Activated naive CD4-positive, alpha-beta T cell treated with anti-CD3 and anti-CD28 coated beads, Interleukin-2, amount 50 U/mL, for 72 hours (primary cell): ENCODE data around the gene ASTN2. TPM values are rescaled to one million over a fixed set of nuclear protein-coding genes. Genes with fewer than 3 reads are reported as not detected.

ENCODE experiments used
- ATAC-seq, 2 donors: fragments of 150-1000 bp; cut with Tn5 transposase; 2 replicates each; pipeline ENCODE4 v1.10.0; 2021; ENCODE audit warnings: mild to moderate bottlenecking in 2 of 2, moderate library complexity in 2 of 2
- DNase-seq, 2 donors: peaks; one replicate each; pipeline ENCODE4 v3.0.0; 2021 to 2022; ENCODE audit warnings: low spot score in 2 of 2
- H3K27ac Mint-ChIP-seq, 2 donors: one replicate each; pipeline ENCODE4 v1.8.0; 2022; ENCODE audit warnings: mild to moderate bottlenecking in 2 of 2, mixed read lengths in 2 of 2
- H3K36me3 Mint-ChIP-seq, 2 donors: one replicate each; pipeline ENCODE4 v1.8.0; 2022; ENCODE audit warnings: mixed read lengths in 2 of 2
- H3K9me3 Mint-ChIP-seq, 2 donors: one replicate each; pipeline ENCODE4 v1.8.0; 2022; ENCODE audit warnings: mixed read lengths in 2 of 2
- total RNA-seq, 2 donors: library from RNA; stranded (reverse); gene quantifications; one replicate each; pipeline ENCODE4 v1.2.3, GENCODE V29; 2022

The ASTN2 gene
- total RNA-seq, 2 donors from 2014 or later: 4.5 to 5.4 TPM

DNA sequence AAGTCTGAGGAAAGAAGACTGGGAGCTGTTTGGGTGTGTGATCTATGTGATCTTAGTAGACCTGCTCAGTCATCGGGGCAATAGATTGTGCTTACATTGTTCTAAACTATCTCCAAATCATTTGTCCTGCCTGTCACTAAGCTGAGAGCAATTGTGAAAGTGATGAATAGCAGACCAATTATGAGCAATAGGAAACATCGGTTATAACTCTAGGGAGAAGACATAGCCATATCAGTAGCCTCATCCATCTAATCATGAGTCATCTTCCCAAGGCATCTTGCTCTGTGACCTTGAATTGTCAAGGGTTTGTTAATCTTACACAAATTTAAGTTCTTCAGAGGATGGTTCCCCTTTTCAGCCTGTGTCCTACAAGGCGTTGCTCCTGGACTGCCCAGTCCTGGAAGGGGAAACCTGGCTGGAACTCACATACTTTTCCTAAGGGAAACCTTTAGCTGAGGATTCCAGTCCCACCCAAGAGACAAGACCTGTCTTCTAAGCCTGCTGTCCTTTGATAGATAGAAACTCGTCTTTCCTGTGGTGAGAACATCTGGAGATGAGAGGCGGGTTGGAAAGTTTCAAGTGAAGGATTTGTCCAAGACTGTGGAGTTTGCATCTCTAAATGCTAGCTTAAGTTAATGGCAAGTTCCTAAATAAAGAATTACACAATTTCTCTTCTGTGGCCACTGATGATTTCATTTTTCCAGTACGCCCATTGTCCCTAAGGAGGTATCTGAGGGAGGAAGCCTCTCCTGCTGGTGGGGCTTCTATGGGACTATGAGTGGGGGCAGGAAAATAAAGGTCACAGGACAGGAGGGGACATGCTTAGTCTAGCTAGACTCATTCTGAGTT lies 781.6 kb downstream of the ASTN2 start:
- DNase-seq: no peak

DNA sequence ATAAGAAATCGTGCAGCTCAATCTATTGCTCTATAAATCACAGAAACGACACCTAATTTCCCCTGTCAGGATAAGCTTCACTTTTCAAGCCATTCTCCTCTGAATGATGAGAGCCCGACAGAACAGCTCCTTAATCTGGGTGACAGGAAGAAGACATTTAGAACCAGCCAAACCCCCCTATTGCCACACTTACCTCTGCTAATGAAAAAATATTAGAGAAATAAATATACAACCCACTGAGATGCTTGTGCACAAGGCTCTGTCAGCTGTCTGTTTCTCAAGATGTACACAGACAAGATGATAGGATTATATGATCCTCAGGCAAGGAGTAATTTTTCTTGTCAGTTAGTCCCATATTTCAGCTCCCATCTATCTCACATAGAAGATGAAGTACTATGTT lies 785.2 kb downstream of the ASTN2 start:
- DNase-seq (no peak), ATAC-seq (no peak)
- H3K9me3 Mint-ChIP-seq: no peaks in the 10 kb centered on the region
- no peaks in the 10 kb centered on the region for H3K36me3 Mint-ChIP-seq
- H3K27ac Mint-ChIP-seq: no peak overlapping the region

More for the DNA sequence above, 781.6 kb downstream of the ASTN2 start:
- Mint-ChIP-seq H3K9me3 (no peaks in the 10 kb centered on the region), H3K27ac (no peak overlapping the region), H3K36me3 (peaks cover 0 to 10% of the 10 kb centered on the region in 2 donors)
- peak; percentile 63 to 74 for ATAC-seq

DNA sequence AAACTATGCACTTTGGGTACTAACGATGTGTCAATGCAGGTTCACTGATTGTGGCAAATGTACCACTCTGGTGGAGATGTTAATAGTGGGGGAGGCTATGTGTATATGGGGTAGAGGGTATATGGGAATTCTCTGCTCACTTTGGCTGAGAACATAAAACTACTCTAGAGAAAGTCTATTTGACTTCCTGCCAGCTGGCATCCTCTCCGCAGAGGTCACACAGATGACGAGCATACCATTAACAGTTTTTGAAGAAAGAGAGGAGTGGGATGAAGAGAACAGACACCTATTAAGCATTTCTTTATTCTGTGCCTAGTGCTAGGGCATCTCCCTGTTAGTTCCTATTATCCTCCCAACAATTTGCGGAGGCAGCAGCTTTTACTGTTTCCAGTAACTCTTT lies 786.1 kb downstream of the ASTN2 start:
- no peak overlapping the region for H3K27ac Mint-ChIP-seq
- DNase-seq (no peak), ATAC-seq (no peak)
- H3K36me3 Mint-ChIP-seq: no peaks in the 10 kb centered on the region
- no peaks in the 10 kb centered on the region for H3K9me3 Mint-ChIP-seq

DNA sequence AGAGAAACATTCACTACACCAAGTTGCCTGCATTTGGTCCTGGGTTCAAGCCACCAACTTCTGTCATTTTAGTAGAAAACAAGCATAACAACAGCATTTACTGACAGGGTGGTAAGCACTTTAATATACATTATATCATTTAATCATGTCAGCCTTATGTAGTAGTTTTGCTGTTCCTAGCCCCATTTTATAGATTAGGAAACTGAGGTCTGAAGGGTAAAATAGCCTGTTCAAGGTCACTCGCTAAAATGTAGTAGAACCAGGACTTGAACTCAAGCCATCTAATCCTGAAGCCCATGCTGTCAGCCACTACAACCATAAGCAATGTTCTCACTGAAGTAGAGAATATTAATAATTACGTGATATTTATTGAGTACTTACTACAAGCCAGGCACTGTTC lies 787.4 kb downstream of the ASTN2 start:
- Mint-ChIP-seq H3K27ac (no peak overlapping the region), H3K9me3 (no peaks in the 10 kb centered on the region)
- DNase-seq: no peak

DNA sequence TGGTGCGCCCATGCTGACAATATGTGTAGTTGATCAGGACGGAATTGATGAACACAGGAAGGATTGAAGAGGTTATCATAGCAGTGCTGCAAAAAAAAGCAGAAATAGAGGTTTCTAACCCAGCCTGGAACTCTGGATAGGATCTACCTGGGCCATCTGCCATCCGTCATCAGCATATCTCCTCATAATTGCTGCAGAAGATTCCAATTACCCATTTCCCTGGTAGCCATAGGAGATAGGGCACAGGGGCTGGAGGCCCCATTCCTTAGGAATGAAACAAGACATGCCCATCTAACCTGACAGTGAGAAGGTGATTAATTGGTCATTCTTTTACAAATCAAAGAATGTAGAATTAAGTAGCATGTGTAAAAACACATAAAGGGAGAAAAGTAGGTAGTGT lies 788.1 kb downstream of the ASTN2 start:
- H3K9me3 Mint-ChIP-seq: no peaks in the 10 kb centered on the region
- H3K36me3 Mint-ChIP-seq: no peaks in the 10 kb centered on the region

More for the DNA sequence above, 787.4 kb downstream of the ASTN2 start:
- H3K36me3 Mint-ChIP-seq: no peaks in the 10 kb centered on the region
- no peak for ATAC-seq

DNA sequence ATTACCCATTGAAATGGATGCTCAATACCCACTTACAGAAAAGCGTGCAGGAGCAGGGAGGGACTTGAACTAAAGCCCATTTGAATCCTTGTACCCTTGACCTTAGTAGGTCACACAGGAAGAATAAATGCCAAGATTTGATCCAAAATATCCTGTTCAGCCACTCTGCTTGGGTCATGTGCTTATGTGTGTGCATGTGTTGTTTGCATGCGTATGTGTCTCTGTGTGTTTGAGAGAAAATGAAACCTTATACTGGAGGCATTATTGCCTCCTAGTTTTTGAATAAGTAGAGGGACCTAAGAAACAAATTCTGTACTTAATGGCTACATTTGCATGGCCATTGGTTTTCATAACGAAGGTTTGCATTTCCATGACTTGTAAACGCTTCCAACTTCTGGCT lies 791.1 kb downstream of the ASTN2 start:
- Mint-ChIP-seq H3K27ac (no peak overlapping the region), H3K9me3 (no peaks in the 10 kb centered on the region), H3K36me3 (no peaks in the 10 kb centered on the region)
- ATAC-seq (no peak), DNase-seq (no peak)

More for the DNA sequence above, 788.1 kb downstream of the ASTN2 start:
- DNase-seq: no peak
- H3K27ac Mint-ChIP-seq: no peak overlapping the region
- no peak for ATAC-seq

DNA sequence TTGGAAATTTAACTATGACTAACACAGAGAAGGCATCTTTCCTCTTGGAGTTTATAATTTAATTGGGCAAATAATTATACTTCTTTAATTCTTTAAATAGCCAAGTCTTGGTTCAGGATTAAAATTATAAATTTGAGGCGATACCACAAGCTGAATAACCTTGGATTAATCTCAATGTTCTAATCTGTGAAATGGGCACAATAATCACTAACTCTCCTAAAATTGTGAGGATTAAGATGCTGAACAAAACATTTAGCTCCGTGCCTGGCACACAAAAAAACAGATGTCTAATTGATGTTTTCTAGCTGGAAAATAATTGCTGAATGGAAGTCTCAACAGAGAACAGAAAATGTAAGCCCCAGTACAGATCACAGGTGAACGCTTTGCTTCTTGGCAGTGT lies 797.5 kb downstream of the ASTN2 start:
- DNase-seq (no peak), ATAC-seq (no peak)
- H3K9me3 Mint-ChIP-seq: peaks cover 0 to 3% of the 10 kb centered on the region in 2 donors
- H3K36me3 Mint-ChIP-seq: peaks cover 24 to 30% of the 10 kb centered on the region in 2 donors
- H3K27ac Mint-ChIP-seq: no peak overlapping the region

DNA sequence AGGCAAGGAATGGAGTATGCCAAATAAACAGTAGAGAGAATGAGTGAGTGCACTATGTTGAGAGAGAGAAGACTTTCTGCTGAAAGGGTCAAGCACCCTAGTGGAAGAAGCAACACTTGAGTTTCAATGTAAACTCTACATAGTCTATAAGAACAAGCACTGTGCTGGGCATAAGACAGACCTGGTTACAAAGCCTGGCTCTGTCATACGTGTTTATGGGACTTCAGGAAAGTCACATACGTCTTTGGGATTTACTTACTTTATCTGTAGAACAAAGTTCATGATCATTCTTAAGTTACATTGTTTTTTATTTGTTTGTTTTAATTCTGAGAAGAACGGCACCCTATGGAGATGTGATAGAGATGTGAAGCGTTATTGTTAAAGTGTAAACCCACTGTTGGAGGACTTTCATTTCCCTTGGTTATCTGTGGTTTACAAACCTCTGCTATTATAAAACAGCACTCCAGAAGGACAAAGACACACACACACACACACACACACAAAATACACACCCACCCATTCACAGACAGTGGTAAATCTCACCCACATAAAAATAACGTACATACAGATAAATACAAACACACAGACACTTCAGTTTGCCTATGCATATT lies 798.4 kb downstream of the ASTN2 start:
- ATAC-seq (no peak), DNase-seq (no peak)
- peaks cover 29 to 34% of the 10 kb centered on the region in 2 donors for H3K36me3 Mint-ChIP-seq
- peaks cover 0 to 7% of the 10 kb centered on the region in 2 donors for H3K9me3 Mint-ChIP-seq
- H3K27ac Mint-ChIP-seq: no peak overlapping the region

DNA sequence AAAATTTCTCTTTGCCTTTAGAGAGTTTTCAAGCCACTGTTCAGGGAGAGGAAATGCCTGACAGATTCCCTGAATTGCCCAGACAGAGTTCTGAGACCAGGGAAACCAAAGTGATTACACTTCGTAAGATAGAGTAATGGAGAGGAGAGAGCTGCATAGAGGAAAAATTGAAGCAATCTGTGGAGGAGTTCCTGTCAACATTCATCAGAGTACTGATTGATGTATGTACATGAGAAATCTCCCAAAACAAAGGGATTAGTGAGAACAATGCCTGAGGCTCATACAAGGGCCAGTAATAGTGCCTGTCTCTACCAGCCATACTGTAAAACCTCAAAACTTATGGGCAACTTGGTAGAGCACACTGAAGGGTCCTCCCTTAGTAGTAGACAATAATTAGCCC lies 806.8 kb downstream of the ASTN2 start:
- H3K27ac Mint-ChIP-seq: no peak overlapping the region
- ATAC-seq (no peak), DNase-seq (no peak)
- peaks cover 0 to 7% of the 10 kb centered on the region in 2 donors for H3K9me3 Mint-ChIP-seq
- peaks cover 12 to 29% of the 10 kb centered on the region in 2 donors for H3K36me3 Mint-ChIP-seq

DNA sequence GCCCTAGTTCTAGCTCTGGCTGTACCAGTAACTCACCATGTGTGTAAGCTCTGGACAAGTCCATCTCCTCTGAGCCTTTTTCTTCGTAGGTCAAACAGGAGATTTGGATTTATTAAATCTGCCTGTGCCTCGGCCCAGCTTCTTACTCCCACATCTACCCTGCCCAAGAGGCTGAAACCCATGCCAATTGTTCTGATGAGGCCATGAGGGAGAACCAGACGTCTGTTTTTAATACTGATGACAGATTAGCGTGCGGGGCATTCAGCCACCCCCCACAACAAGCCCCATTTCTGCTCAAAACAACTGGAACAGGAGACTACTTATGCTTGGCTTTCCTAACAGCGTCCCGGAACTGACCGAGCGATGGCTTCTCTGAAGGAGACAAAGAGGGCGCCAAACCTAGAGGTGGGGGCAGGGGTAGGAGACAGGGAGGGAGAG lies 808.9 kb downstream of the ASTN2 start:
- H3K27ac Mint-ChIP-seq: no peak overlapping the region
- peaks cover 0 to 17% of the 10 kb centered on the region in 2 donors for H3K36me3 Mint-ChIP-seq
- no peaks in the 10 kb centered on the region for H3K9me3 Mint-ChIP-seq
- DNase-seq (no peak), ATAC-seq (no peak)

DNA sequence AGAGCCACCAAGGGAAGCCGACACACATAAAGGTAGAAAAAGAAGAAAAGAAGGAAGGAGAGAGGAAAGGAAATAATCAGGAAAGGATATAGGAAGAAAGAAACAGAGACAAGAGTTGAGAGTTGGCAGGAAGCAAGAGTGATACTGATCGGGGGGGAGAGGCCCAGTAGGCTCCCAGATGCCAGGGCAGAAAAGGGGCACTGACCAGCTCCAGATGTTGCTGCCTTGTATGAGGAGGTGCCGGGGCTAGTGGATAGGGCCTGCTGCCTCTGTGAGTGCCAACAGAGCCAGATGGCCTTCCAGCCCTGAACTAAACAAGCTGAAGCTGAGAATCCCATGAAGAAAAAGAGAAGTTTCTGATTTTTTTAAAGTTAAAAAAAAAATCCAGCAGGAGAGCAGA lies 809.8 kb downstream of the ASTN2 start:
- Mint-ChIP-seq H3K9me3 (no peaks in the 10 kb centered on the region), H3K36me3 (peaks cover 0 to 17% of the 10 kb centered on the region in 2 donors), H3K27ac (no peak overlapping the region)
- DNase-seq (no peak), ATAC-seq (no peak)

DNA sequence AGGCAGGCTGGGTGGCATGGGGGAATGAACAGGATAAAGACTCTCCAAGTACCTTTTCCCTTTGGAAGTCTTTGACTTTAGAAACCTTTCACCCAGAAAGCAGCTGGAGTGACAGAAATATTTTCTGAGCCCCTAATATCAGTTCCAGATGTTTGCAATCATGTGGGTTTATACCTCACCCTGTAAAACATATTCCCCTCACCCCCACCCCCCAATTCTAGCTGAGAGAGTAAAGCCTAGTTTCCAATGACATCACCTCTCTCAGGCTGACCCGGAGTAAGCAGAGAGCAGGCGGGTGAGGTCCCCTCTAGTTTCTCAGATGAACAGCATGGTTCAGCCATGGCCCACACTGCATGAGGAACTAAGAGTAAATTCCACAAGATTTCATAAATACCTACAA lies 810.6 kb downstream of the ASTN2 start:
- peaks cover 0 to 17% of the 10 kb centered on the region in 2 donors for H3K36me3 Mint-ChIP-seq
- no peak overlapping the region for H3K27ac Mint-ChIP-seq
- DNase-seq (no peak), ATAC-seq (no peak)
- H3K9me3 Mint-ChIP-seq: no peaks in the 10 kb centered on the region

DNA sequence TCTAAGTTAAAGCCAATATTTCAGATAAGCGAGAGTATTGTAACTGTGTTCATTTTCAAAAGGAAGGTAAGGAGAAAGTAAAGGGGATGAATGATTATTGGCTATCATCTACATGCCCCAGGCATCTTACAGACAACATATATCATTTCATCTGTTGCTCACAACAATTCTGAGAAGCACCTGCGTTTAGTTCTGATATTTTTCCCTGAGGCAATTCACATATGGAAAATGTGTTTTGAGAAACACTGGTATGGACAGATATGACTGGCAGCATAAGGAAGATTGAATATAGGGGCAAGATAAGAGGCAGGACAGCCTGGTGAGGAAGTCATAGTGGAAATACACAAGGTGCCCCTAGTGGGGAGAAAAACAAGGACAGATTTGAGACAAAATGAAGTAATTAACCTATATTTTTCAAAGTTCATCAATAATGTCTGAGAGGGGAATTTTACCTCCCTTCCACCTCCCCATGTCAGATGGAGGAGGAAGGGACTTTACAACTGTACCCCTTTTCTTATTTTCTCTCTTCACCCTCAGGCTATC lies 815.4 kb downstream of the ASTN2 start:
- H3K9me3 Mint-ChIP-seq: no peaks in the 10 kb centered on the region
- no peak overlapping the region for H3K27ac Mint-ChIP-seq
- DNase-seq (no peak), ATAC-seq (no peak)
- H3K36me3 Mint-ChIP-seq: no peaks in the 10 kb centered on the region

DNA sequence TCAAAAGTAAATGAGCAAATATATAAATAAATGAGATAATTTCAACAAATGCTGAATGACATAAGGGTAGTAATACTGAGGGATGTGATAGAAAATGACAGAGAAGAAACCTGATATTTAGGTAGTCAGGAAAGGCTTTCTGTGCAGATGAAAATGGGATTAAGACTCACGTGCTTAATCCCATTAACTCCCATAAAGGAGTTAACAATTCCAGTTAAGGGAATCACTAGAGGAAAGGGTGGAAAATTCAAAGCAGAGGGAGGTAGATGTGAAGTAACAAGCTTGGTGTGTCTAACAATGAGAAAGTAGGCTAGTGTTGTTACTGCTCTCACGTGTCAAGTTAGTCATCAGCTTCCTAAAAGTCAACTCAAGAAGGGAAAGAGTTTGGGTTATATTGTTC lies 818.2 kb downstream of the ASTN2 start:
- H3K9me3 Mint-ChIP-seq: no peaks in the 10 kb centered on the region
- no peak for ATAC-seq
- DNase-seq: no peak
- H3K27ac Mint-ChIP-seq: no peak overlapping the region
- H3K36me3 Mint-ChIP-seq: peaks cover 0 to 4% of the 10 kb centered on the region in 2 donors

DNA sequence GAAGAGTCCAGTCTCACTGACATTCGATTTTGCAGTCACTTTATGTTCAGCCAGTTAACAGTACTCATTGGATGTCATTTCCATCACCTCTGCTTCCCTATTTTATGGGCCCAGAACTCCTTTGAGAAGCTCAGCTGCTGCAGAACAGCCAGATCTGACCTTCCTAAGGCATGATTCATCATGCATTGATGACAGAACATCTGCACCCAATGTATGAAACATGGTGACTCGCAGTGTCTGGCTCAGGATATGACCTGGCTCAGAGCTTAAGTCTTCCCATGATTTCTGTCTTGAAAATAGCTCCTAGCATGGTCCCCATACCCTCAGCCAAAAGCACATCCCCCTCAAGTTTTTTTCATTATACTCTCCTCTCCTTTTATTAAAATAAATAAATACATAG lies 820.3 kb downstream of the ASTN2 start:
- DNase-seq: no peak
- ATAC-seq: peak; percentile 71 to 74
- H3K9me3 Mint-ChIP-seq: peaks cover 2 to 3% of the 10 kb centered on the region in 2 donors
- H3K36me3 Mint-ChIP-seq: peaks cover 4 to 7% of the 10 kb centered on the region in 2 donors
- no peak overlapping the region for H3K27ac Mint-ChIP-seq

DNA sequence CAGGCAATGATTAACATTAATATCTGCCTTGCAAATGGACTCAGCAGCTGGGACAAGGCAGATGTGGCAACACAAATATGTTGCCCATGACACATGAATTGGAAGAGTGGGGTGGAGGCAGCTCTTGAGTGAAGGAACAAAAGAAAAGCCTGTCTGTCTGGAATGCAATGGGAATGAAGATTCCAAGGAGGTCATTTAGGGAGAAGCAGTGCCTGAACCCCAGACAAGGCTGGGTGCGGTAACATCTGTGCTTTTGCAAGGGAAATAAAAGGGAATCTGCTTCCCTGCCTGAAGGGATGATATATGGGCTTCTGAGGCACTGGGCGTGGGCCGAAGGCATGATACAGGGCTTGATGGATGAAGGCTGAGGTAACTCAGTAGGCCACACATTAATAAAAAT lies 821.9 kb downstream of the ASTN2 start:
- ATAC-seq: no peak
- no peak overlapping the region for H3K27ac Mint-ChIP-seq
- peaks cover 15 to 20% of the 10 kb centered on the region in 2 donors for H3K36me3 Mint-ChIP-seq
- DNase-seq: no peak
- peaks cover 6 to 11% of the 10 kb centered on the region in 2 donors for H3K9me3 Mint-ChIP-seq
